Neural progenitor cell (in vitro differentiated cells): Measurements from ENCODE around the gene RGS3. TPM values are rescaled to one million over a fixed set of nuclear protein-coding genes. Genes with fewer than 3 reads are reported as not detected.

Experiments
- DNase-seq: peaks from one replicate; pipeline ENCODE4 v3.0.0-alpha.2; 2016; ENCODE audit warnings: low spot score
- H2AFZ ChIP-seq: fragments of 200-600 bp; sonication (generic); replicated peaks from 2 replicates; pipeline ENCODE4 v1.6.1; 2016; ENCODE audit warnings: antibody characterized with exemption
- H3F3A ChIP-seq: fragments of 200-600 bp; sonication (generic); 2 replicates; pipeline ENCODE4 v1.6.1; 2016; ENCODE audit warnings: antibody characterized with exemption, low read depth
- H3K27ac ChIP-seq: fragments of 200-600 bp; sonication (generic); 2 replicates; pipeline ENCODE4 v1.5.1; 2016; ENCODE audit warnings: mild to moderate bottlenecking
- H3K27me3 ChIP-seq: fragments of 200-600 bp; sonication (generic); 2 replicates; pipeline ENCODE4 v1.6.1; 2016; ENCODE audit warnings: mild to moderate bottlenecking, moderate library complexity
- H3K36me3 ChIP-seq: fragments of 200-600 bp; sonication (generic); 2 replicates; pipeline ENCODE4 v1.5.1; 2016
- H3K4me1 ChIP-seq: fragments of 200-600 bp; sonication (generic); 2 replicates; pipeline ENCODE4 v1.6.1; 2016; ENCODE audit warnings: mixed run types
- H3K4me2 ChIP-seq: fragments of 200-600 bp; sonication (generic); 2 replicates; pipeline ENCODE4 v1.6.1; 2016
- H3K4me3 ChIP-seq: fragments of 200-600 bp; sonication (generic); 2 replicates; pipeline ENCODE4 v1.5.1; 2016
- H3K79me2 ChIP-seq: fragments of 200-600 bp; sonication (generic); 2 replicates; pipeline ENCODE4 v1.6.1; 2016; ENCODE audit warnings: low read depth
- H3K9ac ChIP-seq: fragments of 200-600 bp; sonication (generic); 2 replicates; pipeline ENCODE4 v1.6.1; 2016
- H3K9me3 ChIP-seq: fragments of 200-600 bp; sonication (generic); 2 replicates; pipeline ENCODE4 v1.5.1; 2016; ENCODE audit warnings: low read depth
- H4K20me1 ChIP-seq: fragments of 200-600 bp; sonication (generic); 2 replicates; pipeline ENCODE4 v1.6.1; 2016; ENCODE audit warnings: low read depth
- H3K27ac Mint-ChIP-seq: 3 replicates; pipeline ENCODE4 v1.8.0; 2021; ENCODE audit warnings: mixed read lengths
- H3K27me3 Mint-ChIP-seq: 2 replicates; pipeline ENCODE4 v1.8.0; 2022; ENCODE audit warnings: low read depth, mild to moderate bottlenecking, inconsistent platforms, moderate library complexity, mixed read lengths; ENCODE audit not compliant: insufficient read depth
- H3K36me3 Mint-ChIP-seq: 3 replicates; pipeline ENCODE4 v1.8.0; 2021; ENCODE audit warnings: mixed read lengths
- H3K4me1 Mint-ChIP-seq: 3 replicates; pipeline ENCODE4 v1.8.0; 2021; ENCODE audit warnings: mixed read lengths
- H3K4me3 Mint-ChIP-seq: 3 replicates; pipeline ENCODE4 v1.8.0; 2021; ENCODE audit warnings: mild to moderate bottlenecking, moderate library complexity, mixed read lengths
- H3K9me3 Mint-ChIP-seq: 3 replicates; pipeline ENCODE4 v1.8.0; 2020; ENCODE audit warnings: mixed read lengths
- EZH2 ChIP-seq: fragments of 200-600 bp; sonication (generic); IDR thresholded peaks from 2 replicates; pipeline ENCODE4 v1.6.1; 2017; ENCODE audit warnings: antibody characterized with exemption, mild to moderate bottlenecking, moderate library complexity
- EZH2phosphoT487 ChIP-seq: fragments of 200-600 bp; sonication (generic); IDR thresholded peaks from 2 replicates; pipeline ENCODE4 v1.6.1; 2017; ENCODE audit warnings: antibody characterized with exemption
- total RNA-seq: library from RNA; depleted of rRNA; stranded (reverse); fragments of >200 nt; gene quantifications from 2 replicates; pipeline ENCODE4 v1.2.3, GENCODE V29; 2015; ENCODE audit warnings: low replicate concordance
- TF ChIP-seq, protein P1 (sequence below): fragments of 200-600 bp; sonication (generic); IDR thresholded peaks from 2 replicates; pipeline ENCODE4 v1.5.1; 2017; ENCODE audit warnings: antibody characterized with exemption, mild to moderate bottlenecking

RGS3 gene
- total RNA-seq, 1 donor from 2014 or later = 30.3 TPM

DNA sequence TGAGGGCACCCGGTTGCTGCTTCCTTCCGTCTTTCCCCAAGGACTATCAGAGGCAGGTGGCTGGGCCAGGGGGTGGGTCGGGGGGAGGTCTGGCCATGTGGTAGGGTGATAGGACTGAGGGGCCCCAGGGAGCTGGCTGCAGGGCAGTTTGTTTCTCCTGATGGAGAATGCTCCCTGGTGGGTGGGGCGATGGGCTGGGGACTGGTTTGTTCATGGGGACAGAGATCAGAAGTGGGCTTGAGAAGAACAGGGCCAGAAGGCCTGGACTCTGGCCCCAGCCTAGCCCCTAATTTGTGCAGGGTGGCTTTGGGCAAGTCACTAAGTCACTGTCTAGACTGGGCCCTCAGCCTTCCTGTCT, 117.4 kb downstream of the RGS3 start:
- no peaks in the 10 kb centered on the region for H3K4me1 ChIP-seq
- no peaks in the 10 kb centered on the region for H3K79me2 ChIP-seq
- H3K27ac ChIP-seq = no peak overlapping the region
- H3K27me3 ChIP-seq = no peaks in the 10 kb centered on the region
- H3K9me3 ChIP-seq = no peaks in the 10 kb centered on the region
- DNase-seq = no peak
- no peaks in the 10 kb centered on the region for H4K20me1 ChIP-seq
- H3K9ac ChIP-seq = no peak overlapping the region
- no peak overlapping the region for H3K4me3 ChIP-seq
- H3K36me3 ChIP-seq = no peaks in the 10 kb centered on the region
- H2AFZ ChIP-seq = no peak overlapping the region
- Mint-ChIP-seq H3K36me3 (peaks cover 6% of the 10 kb centered on the region), H3K9me3 (no peaks in the 10 kb centered on the region), H3K27ac (no peak overlapping the region), H3K4me1 (peaks cover 27% of the 10 kb centered on the region), H3K4me3 (no peak overlapping the region), H3K27me3 (peaks cover 2% of the 10 kb centered on the region)
- H3F3A ChIP-seq = no peaks in the 10 kb centered on the region
- TF ChIP-seq EZH2 (no peak), EZH2phosphoT487 (no peak)
- TF ChIP-seq, protein P1, sequence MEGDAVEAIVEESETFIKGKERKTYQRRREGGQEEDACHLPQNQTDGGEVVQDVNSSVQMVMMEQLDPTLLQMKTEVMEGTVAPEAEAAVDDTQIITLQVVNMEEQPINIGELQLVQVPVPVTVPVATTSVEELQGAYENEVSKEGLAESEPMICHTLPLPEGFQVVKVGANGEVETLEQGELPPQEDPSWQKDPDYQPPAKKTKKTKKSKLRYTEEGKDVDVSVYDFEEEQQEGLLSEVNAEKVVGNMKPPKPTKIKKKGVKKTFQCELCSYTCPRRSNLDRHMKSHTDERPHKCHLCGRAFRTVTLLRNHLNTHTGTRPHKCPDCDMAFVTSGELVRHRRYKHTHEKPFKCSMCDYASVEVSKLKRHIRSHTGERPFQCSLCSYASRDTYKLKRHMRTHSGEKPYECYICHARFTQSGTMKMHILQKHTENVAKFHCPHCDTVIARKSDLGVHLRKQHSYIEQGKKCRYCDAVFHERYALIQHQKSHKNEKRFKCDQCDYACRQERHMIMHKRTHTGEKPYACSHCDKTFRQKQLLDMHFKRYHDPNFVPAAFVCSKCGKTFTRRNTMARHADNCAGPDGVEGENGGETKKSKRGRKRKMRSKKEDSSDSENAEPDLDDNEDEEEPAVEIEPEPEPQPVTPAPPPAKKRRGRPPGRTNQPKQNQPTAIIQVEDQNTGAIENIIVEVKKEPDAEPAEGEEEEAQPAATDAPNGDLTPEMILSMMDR = no peak
- H3K4me2 ChIP-seq = no peak overlapping the region

DNA sequence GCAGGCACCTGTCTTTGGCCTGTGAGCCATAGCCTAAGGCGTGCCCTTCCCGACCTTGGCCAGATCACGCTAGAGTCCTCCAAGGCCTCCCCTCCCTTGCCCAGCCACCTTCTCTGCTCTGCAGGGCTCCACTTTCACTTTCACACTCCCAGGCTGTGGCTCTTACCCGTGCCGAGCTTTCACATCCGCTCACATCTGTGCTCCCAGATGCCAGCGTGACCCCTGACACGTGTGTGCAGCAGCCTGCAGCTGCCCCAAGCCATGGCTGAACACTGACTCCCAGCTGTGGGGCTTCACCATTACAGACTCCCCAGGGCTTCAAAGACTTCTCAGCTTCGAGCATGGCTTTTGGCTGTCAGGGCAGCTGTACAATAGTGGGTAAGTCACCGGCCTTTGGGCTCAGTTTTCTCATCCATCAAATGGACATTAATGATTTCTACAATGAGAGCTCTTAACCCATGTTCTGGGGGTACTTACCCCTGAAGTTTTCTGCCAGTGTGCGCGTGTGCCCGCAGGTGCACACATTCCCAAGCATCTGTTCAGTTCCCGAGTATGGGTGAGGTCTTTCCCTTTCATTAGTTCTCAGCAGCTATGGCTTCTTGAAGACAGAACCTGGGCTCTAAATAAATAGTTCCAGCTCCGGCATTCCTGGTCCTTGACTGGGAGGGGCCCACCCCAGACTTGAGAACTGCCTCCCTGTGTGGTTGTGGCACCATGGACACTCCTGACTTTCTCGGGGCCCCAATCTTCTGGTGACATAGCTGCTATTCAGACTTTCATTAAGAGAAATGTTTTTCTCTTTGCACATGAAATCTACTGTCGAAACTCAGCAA, 118.6 kb downstream of the RGS3 start:
- Mint-ChIP-seq H3K4me3 (peak overlapping the region; percentile 50), H3K27me3 (peaks cover 2% of the 10 kb centered on the region), H3K9me3 (no peaks in the 10 kb centered on the region), H3K4me1 (peaks cover 24% of the 10 kb centered on the region), H3K36me3 (peaks cover 6% of the 10 kb centered on the region), H3K27ac (no peak overlapping the region)
- TF ChIP-seq, protein P1 = no peak
- TF ChIP-seq EZH2 (no peak), EZH2phosphoT487 (no peak)
- H2AFZ ChIP-seq = no peak overlapping the region
- no peak overlapping the region for H3K4me3 ChIP-seq
- no peak overlapping the region for H3K4me2 ChIP-seq
- H3K4me1 ChIP-seq = no peaks in the 10 kb centered on the region
- no peaks in the 10 kb centered on the region for H3K27me3 ChIP-seq
- H3K9me3 ChIP-seq = no peaks in the 10 kb centered on the region
- no peaks in the 10 kb centered on the region for H3K79me2 ChIP-seq
- DNase-seq = no peak
- H3F3A ChIP-seq = no peaks in the 10 kb centered on the region
- H4K20me1 ChIP-seq = no peaks in the 10 kb centered on the region
- no peak overlapping the region for H3K9ac ChIP-seq
- no peaks in the 10 kb centered on the region for H3K36me3 ChIP-seq
- H3K27ac ChIP-seq = no peak overlapping the region

DNA sequence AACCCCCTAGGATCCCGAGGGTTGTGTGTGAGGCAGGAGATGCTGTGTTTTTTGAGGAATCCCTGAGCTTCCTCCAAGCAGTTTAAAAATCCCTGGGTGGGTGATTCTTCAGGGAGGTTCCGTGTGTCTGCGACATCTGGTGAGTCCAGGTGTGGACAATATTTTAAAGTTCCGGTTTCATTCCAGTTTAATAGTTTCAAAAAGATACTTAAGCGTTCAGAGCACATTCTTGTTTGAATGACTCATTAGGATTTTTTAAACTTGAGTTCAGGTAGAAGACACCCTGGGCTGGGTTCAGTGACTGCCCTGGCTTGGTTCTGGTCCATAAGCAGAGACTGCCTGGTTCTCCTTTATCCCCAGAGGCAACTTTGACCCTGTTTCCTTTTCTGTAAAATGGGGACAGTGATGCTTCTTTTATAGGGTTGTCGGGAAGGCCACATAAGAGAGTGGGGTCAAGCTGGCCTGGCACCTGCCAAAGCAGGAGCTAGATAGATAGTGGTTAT, 119.2 kb downstream of the RGS3 start:
- Histone ChIP-seq H3K4me3 (no peak overlapping the region), H3K79me2 (no peaks in the 10 kb centered on the region), H2AFZ (no peak overlapping the region), H3K4me2 (no peak overlapping the region), H3K4me1 (no peaks in the 10 kb centered on the region), H3F3A (no peaks in the 10 kb centered on the region), H3K36me3 (no peaks in the 10 kb centered on the region), H3K9ac (no peak overlapping the region), H3K9me3 (no peaks in the 10 kb centered on the region), H3K27me3 (no peaks in the 10 kb centered on the region), H4K20me1 (no peaks in the 10 kb centered on the region), H3K27ac (no peak overlapping the region)
- H3K4me3 Mint-ChIP-seq = no peak overlapping the region
- TF ChIP-seq, protein P1 = no peak
- TF ChIP-seq EZH2 (no peak), EZH2phosphoT487 (no peak)
- H3K27me3 Mint-ChIP-seq = peaks cover 2% of the 10 kb centered on the region
- no peak overlapping the region for H3K27ac Mint-ChIP-seq
- DNase-seq = no peak
- H3K36me3 Mint-ChIP-seq = peaks cover 5% of the 10 kb centered on the region
- H3K4me1 Mint-ChIP-seq = peaks cover 30% of the 10 kb centered on the region
- no peaks in the 10 kb centered on the region for H3K9me3 Mint-ChIP-seq
